Lower lobe of right lung (tissue), 2 donors: ENCODE results near the gene MPP4. TPM values are rescaled to one million over a fixed set of nuclear protein-coding genes. Genes with fewer than 3 reads are reported as not detected.

Experiments used
- ATAC-seq, 2 donors: fragments of 200-7000 bp; cut with Tn5 transposase; one replicate each; pipeline ENCODE4 v1.9.1; 2020 to 2022; ENCODE audit warnings: mild to moderate bottlenecking in 2 of 2, moderate library complexity in 2 of 2
- DNase-seq: peaks from one replicate; pipeline ENCODE4 v3.0.0-alpha.2; 2020
- H3K27ac ChIP-seq: fragments of 200-600 bp; one replicate; pipeline ENCODE4 v1.8.0; 2022
- H3K27me3 ChIP-seq: fragments of 200-600 bp; one replicate; pipeline ENCODE4 v1.8.0; 2022; ENCODE audit warnings: low read depth
- H3K36me3 ChIP-seq: fragments of 200-600 bp; one replicate; pipeline ENCODE4 v1.8.0; 2022; ENCODE audit warnings: mild to moderate bottlenecking
- H3K4me1 ChIP-seq: fragments of 200-600 bp; one replicate; pipeline ENCODE4 v1.8.0; 2022
- H3K4me3 ChIP-seq: fragments of 200-600 bp; one replicate; pipeline ENCODE4 v1.8.0; 2022; ENCODE audit warnings: mild to moderate bottlenecking
- H3K9me3 ChIP-seq: fragments of 200-600 bp; one replicate; pipeline ENCODE4 v1.8.0; 2022
- intact Hi-C: fragments of 100-400 bp; cut with DNase I; formaldehyde crosslinking; loops from one replicate; pipeline ENCODE4 v1.11.0; 2022
- total RNA-seq: library from RNA; stranded (reverse); fragmentation: NEBNext Ultra II Directional; extraction: Animal tissue kit (Norgen Biotek cat#: 25700); gene quantifications from one replicate; pipeline ENCODE4 v1.2.1, GENCODE V29; 2021
- TF ChIP-seq, protein P1 (sequence below): fragments of 200-600 bp; IDR thresholded peaks from one replicate; pipeline ENCODE4 v1.8.0; 2022; ENCODE audit warnings: antibody characterized with exemption, mild to moderate bottlenecking
- donor health status: DM: no; HTN: yes; CAD: no; lungs with severe emphysema.

The MPP4 gene
- total RNA-seq, 1 donor from 2014 or later = 0.30 TPM

DNA sequence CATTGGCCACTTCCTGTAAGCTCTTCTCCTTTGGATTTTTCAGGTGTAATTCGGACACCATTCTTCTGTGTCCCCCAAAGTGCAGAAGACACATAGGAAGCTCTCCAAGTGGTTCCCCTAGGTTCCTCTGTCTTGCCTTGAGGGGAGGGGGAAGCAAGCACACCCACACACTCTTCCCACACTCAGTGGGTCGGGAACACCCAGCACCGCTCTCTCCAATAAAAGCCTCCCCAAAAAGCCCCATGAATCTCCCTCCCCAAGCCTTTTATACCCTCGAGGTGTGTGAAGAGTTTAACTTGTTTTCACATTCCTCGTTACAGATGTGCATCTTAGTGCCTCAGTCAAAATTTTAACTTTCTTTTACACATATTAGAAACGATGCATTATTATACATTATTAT, 45.2 kb downstream of the MPP4 start:
- no peaks in the 10 kb centered on the region for H3K4me1 ChIP-seq
- intact Hi-C loops = no loop called here
- H3K27me3 ChIP-seq = no peaks in the 10 kb centered on the region
- ATAC-seq = no peak
- no peak overlapping the region for H3K27ac ChIP-seq
- H3K36me3 ChIP-seq = no peaks in the 10 kb centered on the region
- no peaks in the 10 kb centered on the region for H3K9me3 ChIP-seq
- DNase-seq = no peak
- H3K4me3 ChIP-seq = no peak overlapping the region
- TF ChIP-seq, protein P1, sequence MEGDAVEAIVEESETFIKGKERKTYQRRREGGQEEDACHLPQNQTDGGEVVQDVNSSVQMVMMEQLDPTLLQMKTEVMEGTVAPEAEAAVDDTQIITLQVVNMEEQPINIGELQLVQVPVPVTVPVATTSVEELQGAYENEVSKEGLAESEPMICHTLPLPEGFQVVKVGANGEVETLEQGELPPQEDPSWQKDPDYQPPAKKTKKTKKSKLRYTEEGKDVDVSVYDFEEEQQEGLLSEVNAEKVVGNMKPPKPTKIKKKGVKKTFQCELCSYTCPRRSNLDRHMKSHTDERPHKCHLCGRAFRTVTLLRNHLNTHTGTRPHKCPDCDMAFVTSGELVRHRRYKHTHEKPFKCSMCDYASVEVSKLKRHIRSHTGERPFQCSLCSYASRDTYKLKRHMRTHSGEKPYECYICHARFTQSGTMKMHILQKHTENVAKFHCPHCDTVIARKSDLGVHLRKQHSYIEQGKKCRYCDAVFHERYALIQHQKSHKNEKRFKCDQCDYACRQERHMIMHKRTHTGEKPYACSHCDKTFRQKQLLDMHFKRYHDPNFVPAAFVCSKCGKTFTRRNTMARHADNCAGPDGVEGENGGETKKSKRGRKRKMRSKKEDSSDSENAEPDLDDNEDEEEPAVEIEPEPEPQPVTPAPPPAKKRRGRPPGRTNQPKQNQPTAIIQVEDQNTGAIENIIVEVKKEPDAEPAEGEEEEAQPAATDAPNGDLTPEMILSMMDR = no peak

DNA sequence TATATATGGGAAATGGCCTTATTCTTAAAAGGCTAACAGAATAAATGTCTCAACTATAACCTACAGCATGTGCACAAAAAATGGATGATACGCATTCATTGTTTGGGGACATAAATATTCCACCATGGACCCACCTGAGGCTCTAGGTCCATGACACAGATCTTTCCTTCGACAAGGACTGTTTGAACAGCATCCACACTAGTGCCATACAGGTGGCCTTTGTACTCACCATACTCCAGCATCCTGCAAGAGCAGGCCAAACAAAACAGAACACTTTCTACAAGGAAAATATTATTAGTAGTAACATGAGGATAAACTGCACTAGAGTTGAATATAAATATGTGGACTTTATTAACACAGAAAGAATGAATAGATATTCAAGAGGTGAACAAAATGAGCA, 49.0 kb downstream of the MPP4 start:
- H3K4me3 ChIP-seq = no peak overlapping the region
- H3K27me3 ChIP-seq = no peaks in the 10 kb centered on the region
- no peak for DNase-seq
- no peak overlapping the region for H3K27ac ChIP-seq
- H3K9me3 ChIP-seq = no peaks in the 10 kb centered on the region
- no peaks in the 10 kb centered on the region for H3K36me3 ChIP-seq
- no peaks in the 10 kb centered on the region for H3K4me1 ChIP-seq
- intact Hi-C loops = no loop called here
- no peak for ATAC-seq
- TF ChIP-seq, protein P1 = no peak

DNA sequence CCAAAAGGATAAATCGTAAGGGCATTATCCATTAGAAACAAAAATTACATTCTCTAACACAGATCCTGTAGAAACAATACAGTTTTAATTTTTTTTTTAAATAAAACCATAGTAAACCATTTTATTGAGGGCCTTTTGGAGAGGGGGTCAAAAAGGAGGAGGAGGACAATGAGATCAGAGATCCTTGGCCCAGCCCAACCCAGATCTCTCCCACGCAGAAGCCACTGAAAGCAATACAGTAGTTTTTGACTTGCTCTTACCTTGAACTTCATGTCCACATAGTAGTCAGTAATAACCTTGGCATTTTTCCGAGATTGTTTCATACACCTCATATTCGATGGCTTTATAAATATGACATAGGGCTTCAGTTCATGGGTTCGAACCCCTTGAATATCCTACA, 51.0 kb downstream of the MPP4 start:
- Histone ChIP-seq H3K27ac (no peak overlapping the region), H3K27me3 (no peaks in the 10 kb centered on the region), H3K36me3 (no peaks in the 10 kb centered on the region), H3K4me3 (no peak overlapping the region), H3K9me3 (no peaks in the 10 kb centered on the region), H3K4me1 (peaks cover 9% of the 10 kb centered on the region)
- TF ChIP-seq, protein P1 = no peak
- no peak for DNase-seq
- intact Hi-C loops = no loop called here
- no peak for ATAC-seq

DNA sequence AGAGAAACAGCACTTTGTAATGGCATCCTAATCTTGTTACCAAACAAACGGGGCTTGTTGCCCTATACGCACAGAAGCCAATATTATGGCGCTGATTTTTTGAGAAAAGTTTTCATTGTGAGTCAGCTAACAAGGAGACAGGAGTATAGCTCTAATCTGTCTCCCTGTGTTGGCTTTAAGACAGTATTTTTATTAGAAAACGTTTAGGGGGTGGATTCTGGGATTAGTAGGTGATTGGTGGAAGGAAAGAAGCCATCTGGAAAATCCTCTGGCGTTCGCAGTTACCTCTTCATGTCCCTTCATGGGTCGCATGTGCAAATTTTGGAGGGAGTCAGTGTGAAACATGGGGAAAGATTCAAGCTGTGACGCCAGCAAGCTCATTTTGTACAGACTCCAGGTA, 54.4 kb downstream of the MPP4 start:
- no peaks in the 10 kb centered on the region for H3K9me3 ChIP-seq
- peaks cover 17% of the 10 kb centered on the region for H3K4me1 ChIP-seq
- peak overlapping the region; percentile 94 for H3K27ac ChIP-seq
- H3K27me3 ChIP-seq = no peaks in the 10 kb centered on the region
- DNase-seq (no peak), ATAC-seq (no peak)
- peak overlapping the region; percentile 91 for H3K4me3 ChIP-seq
- intact Hi-C loops = no loop called here
- TF ChIP-seq, protein P1 = no peak
- H3K36me3 ChIP-seq = no peaks in the 10 kb centered on the region

DNA sequence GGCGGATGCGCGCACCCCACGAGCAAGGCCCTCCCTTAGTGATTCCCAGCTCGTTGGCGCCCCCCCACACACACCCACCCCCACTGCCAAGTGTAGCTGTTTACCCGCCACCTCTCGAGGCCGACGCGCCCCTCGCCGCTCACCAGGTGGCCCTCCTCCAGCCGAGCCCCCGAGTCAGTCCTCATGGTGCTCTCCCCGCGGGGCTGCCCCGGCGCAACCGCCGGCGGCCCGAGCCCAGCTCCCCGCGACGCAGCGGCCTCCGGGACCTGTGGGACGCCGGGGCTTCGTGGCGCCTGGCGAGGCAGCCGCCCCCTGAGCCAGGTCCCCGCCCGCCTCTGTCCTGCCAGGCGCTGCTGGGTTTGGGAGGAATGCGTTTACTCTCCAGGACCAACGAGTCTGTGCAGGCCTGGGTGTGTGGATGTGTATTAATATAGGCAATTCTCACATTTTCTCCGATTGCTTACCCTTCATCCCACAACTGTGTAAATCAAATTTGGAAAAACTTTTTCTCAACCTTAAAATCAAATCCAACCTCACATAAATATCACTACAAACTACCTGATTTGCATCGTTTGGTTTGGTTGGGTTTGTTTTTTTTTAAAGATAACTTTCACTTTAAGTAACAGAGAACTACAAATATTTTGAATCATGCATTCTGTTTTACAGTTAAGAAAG, 55.1 kb downstream of the MPP4 start, which contains the start of gene TMEM237:
Gene TMEM237 (minus strand): TSS at position 288 of the 675 bp plus-strand sequence. CDS start 103 bp downstream, at position 185.
- TF ChIP-seq, protein P1 = peak; percentile 9
- intact Hi-C loops = no loop called here
- peak; percentile 79 to 82 for ATAC-seq
- H3K4me3 ChIP-seq = peak within 1 kb of the TSS; percentile 91
- peaks cover 17% of the 10 kb centered on the region for H3K4me1 ChIP-seq
- no peaks in the 10 kb centered on the region for H3K9me3 ChIP-seq
- H3K36me3 ChIP-seq = no peaks in the 10 kb centered on the region
- peak; percentile 68 for DNase-seq
- peak within 1 kb of the TSS; percentile 94 for H3K27ac ChIP-seq
- no peaks in the 10 kb centered on the region for H3K27me3 ChIP-seq
